Hepatocyte (in vitro differentiated cells): ENCODE results near the gene KLC1. TPM values are rescaled to one million over a fixed set of nuclear protein-coding genes. Genes with fewer than 3 reads are reported as not detected.

Source experiments
- DNase-seq: peaks from one replicate; pipeline ENCODE4 v3.0.0-alpha.2; 2016; ENCODE audit warnings: low spot score
- H2AFZ ChIP-seq: fragments of 200-600 bp; sonication (generic); 2 replicates; pipeline ENCODE4 v1.6.0; 2016; ENCODE audit warnings: antibody characterized with exemption, mild to moderate bottlenecking
- H3K27ac ChIP-seq: fragments of 200-600 bp; sonication (generic); 2 replicates; pipeline ENCODE4 v1.5.1; 2016; ENCODE audit warnings: mild to moderate bottlenecking
- H3K27me3 ChIP-seq: fragments of 200-600 bp; sonication (generic); 2 replicates; pipeline ENCODE4 v1.6.1; 2016
- H3K36me3 ChIP-seq: fragments of 200-600 bp; sonication (generic); replicated peaks from 2 replicates; pipeline ENCODE4 v1.5.1; 2016; ENCODE audit warnings: low read depth; ENCODE audit not compliant: insufficient read depth
- H3K4me1 ChIP-seq: fragments of 200-600 bp; sonication (generic); 2 replicates; pipeline ENCODE4 v1.5.1; 2016; ENCODE audit warnings: mild to moderate bottlenecking, moderate library complexity; ENCODE audit not compliant: insufficient read depth
- H3K4me2 ChIP-seq: fragments of 200-600 bp; sonication (generic); 2 replicates; pipeline ENCODE4 v1.6.0; 2016
- H3K4me3 ChIP-seq: fragments of 200-600 bp; sonication (generic); 2 replicates; pipeline ENCODE4 v1.5.1; 2016; ENCODE audit warnings: mild to moderate bottlenecking
- H3K79me2 ChIP-seq: fragments of 200-600 bp; sonication (generic); 2 replicates; pipeline ENCODE4 v1.6.0; 2017; ENCODE audit warnings: mild to moderate bottlenecking
- H3K9me2 ChIP-seq: fragments of 200-600 bp; sonication (generic); replicated peaks from 2 replicates; pipeline ENCODE4 v1.6.0; 2017; ENCODE audit warnings: mild to moderate bottlenecking; ENCODE audit not compliant: insufficient read depth
- H3K9me3 ChIP-seq: fragments of 200-600 bp; sonication (generic); 2 replicates; pipeline ENCODE4 v1.5.1; 2016; ENCODE audit warnings: low read depth, mild to moderate bottlenecking
- H4K20me1 ChIP-seq: fragments of 200-600 bp; sonication (generic); 2 replicates; pipeline ENCODE4 v1.6.0; 2016; ENCODE audit warnings: mild to moderate bottlenecking; ENCODE audit not compliant: insufficient read depth, poor library complexity, severe bottlenecking
- CTCF ChIP-seq: fragments of 200-600 bp; sonication (generic); IDR thresholded peaks from 2 replicates; pipeline ENCODE4 v1.5.1; 2016; ENCODE audit warnings: antibody characterized with exemption, mild to moderate bottlenecking; ENCODE audit not compliant: poor library complexity
- EZH2 ChIP-seq: fragments of 200-600 bp; sonication (generic); IDR thresholded peaks from 2 replicates; pipeline ENCODE4 v1.6.1; 2016; ENCODE audit warnings: antibody characterized with exemption, mild to moderate bottlenecking, borderline replicate concordance
- EZH2phosphoT487 ChIP-seq: fragments of 200-600 bp; sonication (generic); IDR thresholded peaks from one replicate; pipeline ENCODE4 v1.6.1; 2018; ENCODE audit warnings: antibody characterized with exemption, mild to moderate bottlenecking, low read depth, moderate library complexity; ENCODE audit not compliant: unreplicated experiment, severe bottlenecking
- whole genome bisulfite sequencing: methylation state at CpG from one replicate; pipeline ENCODE4 v1.1.6; 2016; ENCODE audit warnings: low lambda C conversion rate; ENCODE audit errors: missing lambda C conversion rate; 5-methylcytosine and 5-hydroxymethylcytosine counted together
- polyA plus RNA-seq: library from polyadenylated mRNA; unstranded; fragments of >200 nt; fragmentation: Nextera tagmentation; extraction: Ambion mirVana; gene quantifications from 2 replicates; pipeline ENCODE4 v1.2.1, GENCODE V29; 2016
- total RNA-seq: library from RNA; depleted of rRNA; stranded (reverse); fragments of >200 nt; gene quantifications from 2 replicates; pipeline ENCODE4 v1.2.3, GENCODE V29; 2014

KLC1 gene
- total and polyA plus RNA-seq, 2 experiments from 2014 or later: 95.4 to 115 TPM

DNA sequence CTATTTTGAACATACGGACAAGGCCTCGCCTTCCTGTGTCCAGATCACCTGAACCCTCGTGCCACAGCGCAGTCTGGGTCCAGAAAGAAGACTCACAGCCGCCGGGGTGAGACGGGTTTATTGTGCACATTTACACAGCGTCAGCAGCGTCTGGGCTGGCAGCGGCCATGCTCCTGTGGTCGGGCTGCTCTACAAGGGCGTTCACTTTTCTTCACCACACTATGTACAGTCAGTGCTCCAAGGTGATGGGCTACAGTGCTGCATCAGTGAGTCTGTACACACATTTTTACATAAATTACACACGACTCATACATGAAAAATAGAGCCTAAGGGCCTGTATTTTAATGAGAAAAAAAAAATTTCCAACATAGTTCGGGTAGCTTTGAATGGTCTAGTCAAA, 104.6 kb downstream of the KLC1 start:
- no peaks in the 10 kb centered on the region for H3K79me2 ChIP-seq
- H3K9me3 ChIP-seq: no peaks in the 10 kb centered on the region
- H3K4me3 ChIP-seq: no peak overlapping the region
- H3K4me2 ChIP-seq: no peak overlapping the region
- no peak overlapping the region for H2AFZ ChIP-seq
- H3K27ac ChIP-seq: peak overlapping the region; percentile 35
- no peaks in the 10 kb centered on the region for H3K27me3 ChIP-seq
- TF ChIP-seq EZH2phosphoT487: no peak
- TF ChIP-seq EZH2: no peak
- H3K9me2 ChIP-seq: no peaks in the 10 kb centered on the region
- 89% methylated on average over 14 of the region's 14 CpGs for WGBS
- no peaks in the 10 kb centered on the region for H3K36me3 ChIP-seq
- no peak for DNase-seq
- no peaks in the 10 kb centered on the region for H4K20me1 ChIP-seq
- H3K4me1 ChIP-seq: no peaks in the 10 kb centered on the region

- Histone ChIP-seq H3K27me3 (no peaks in the 10 kb centered on the region), H3K9me3 (no peaks in the 10 kb centered on the region), H3K27ac (no peak overlapping the region), H3K4me2 (no peak overlapping the region), H2AFZ (no peak overlapping the region), H4K20me1 (no peaks in the 10 kb centered on the region), H3K79me2 (no peaks in the 10 kb centered on the region), H3K4me1 (no peaks in the 10 kb centered on the region), H3K36me3 (no peaks in the 10 kb centered on the region), H3K4me3 (no peak overlapping the region), H3K9me2 (no peaks in the 10 kb centered on the region)
- DNase-seq: no peak
- 93% methylated on average over 22 of the region's 23 CpGs for WGBS
- TF ChIP-seq EZH2: no peak
- TF ChIP-seq EZH2phosphoT487: no peak
- TF ChIP-seq CTCF: no peak
Measured at GRCh38 chr14:103734081-103734888, 105.3 kb downstream of the KLC1 start.

DNA sequence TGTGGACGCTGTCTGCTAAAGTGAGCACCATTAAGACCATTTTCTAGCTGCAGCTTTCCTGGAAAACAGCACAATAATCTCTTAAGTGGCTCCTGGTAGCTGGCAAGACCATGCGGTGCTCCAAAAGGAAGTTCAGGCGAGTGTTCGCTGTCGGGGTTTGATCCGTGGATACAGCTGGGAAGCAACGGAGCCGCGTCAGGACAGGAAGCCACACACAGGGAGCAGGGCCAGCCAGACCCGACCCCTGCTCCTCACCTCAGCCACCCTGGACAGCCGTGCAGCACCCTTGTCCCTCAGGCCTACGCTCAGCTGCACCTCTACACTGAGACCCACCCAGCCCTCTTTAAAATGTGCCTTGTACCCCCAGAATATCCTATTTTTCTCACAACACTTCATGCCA, 106.0 kb downstream of the KLC1 start:
- no peak for DNase-seq
- Histone ChIP-seq H3K27me3 (no peaks in the 10 kb centered on the region), H3K9me3 (no peaks in the 10 kb centered on the region), H4K20me1 (no peaks in the 10 kb centered on the region), H3K4me3 (no peak overlapping the region), H3K4me1 (no peaks in the 10 kb centered on the region), H3K79me2 (no peaks in the 10 kb centered on the region), H3K36me3 (no peaks in the 10 kb centered on the region), H3K4me2 (no peak overlapping the region), H3K27ac (no peak overlapping the region), H2AFZ (no peak overlapping the region), H3K9me2 (no peaks in the 10 kb centered on the region)
- TF ChIP-seq EZH2 (no peak), CTCF (no peak), EZH2phosphoT487 (no peak)
- WGBS: 84% methylated on average over 12 of the region's 12 CpGs

GRCh38 chr14:103735439-103735814, 106.4 kb downstream of the KLC1 start:
- Histone ChIP-seq H3K27ac (no peak overlapping the region), H3K4me3 (no peak overlapping the region), H3K9me2 (no peaks in the 10 kb centered on the region), H3K27me3 (no peaks in the 10 kb centered on the region), H3K36me3 (no peaks in the 10 kb centered on the region), H3K79me2 (no peaks in the 10 kb centered on the region), H3K4me2 (no peak overlapping the region), H3K4me1 (no peaks in the 10 kb centered on the region), H4K20me1 (no peaks in the 10 kb centered on the region), H2AFZ (no peak overlapping the region), H3K9me3 (no peaks in the 10 kb centered on the region)
- WGBS: 81% methylated on average over 7 of the region's 7 CpGs
- TF ChIP-seq EZH2phosphoT487: no peak
- TF ChIP-seq CTCF: no peak
- no peak for TF ChIP-seq EZH2
- no peak for DNase-seq
